ENCODE data around the gene TUSC2. TPM values are rescaled to one million over a fixed set of nuclear protein-coding genes. Genes with fewer than 3 reads are reported as not detected.
"Not testable (repeated sequence)": the region's sequence is repeated elsewhere in the genome, so short reads cannot be mapped to it uniquely, and the experiment has no call there.

TUSC2 gene
- total and polyA plus RNA-seq, 2 donors (not counting 1 experiment from before 2014, with no cell fraction given) = 13.4 to 15.3 TPM

GRCh38 chr3:50286322-50287227 lies 41.4 kb downstream of the TUSC2 start:
- H3K79me2 ChIP-seq (ENCODE audit: control insufficient read depth, insufficient read depth, low read length) = peaks cover 15% of the 10 kb centered on the region
- H3K4me3 ChIP-seq (replicated peaks in 1 of 4; ENCODE audit: control extremely low read depth in 1 of 4, insufficient read depth in 1 of 4, low read depth in 3 of 4, low read length in 4 of 4) = no peak overlapping the region

GRCh38 chr3:50284121-50284520 lies 43.9 kb downstream of the TUSC2 start:
- not testable (repeated sequence) for H4K20me1 ChIP-seq (ENCODE audit: control insufficient read depth, extremely low read depth, insufficient read depth, low read length); H3K9ac ChIP-seq (ENCODE audit: insufficient read depth, low read length)

More at GRCh38 chr3:50286322-50287227, 41.4 kb downstream of the TUSC2 start:
- no peaks in the 10 kb centered on the region for H3K9me3 ChIP-seq (ENCODE audit: control insufficient read depth, insufficient read depth, low read depth, low read length)
- H3K27ac ChIP-seq (ENCODE audit: insufficient read depth, low read length) = no peak overlapping the region
- no peaks in the 10 kb centered on the region for H4K20me1 ChIP-seq (ENCODE audit: control insufficient read depth, extremely low read depth, insufficient read depth, low read length)
- TF ChIP-seq CTCF (conservative IDR thresholded peaks at IDR 0.05 in 1 of 2, IDR thresholded peaks at IDR 0.05 in 1 of 2; ENCODE audit: low read depth in 1 of 2, low read length in 2 of 2) (no peak), EZH2 (IDR thresholded peaks at IDR 0.05; ENCODE audit: low read length, missing control alignments) (no peak)
- H2AFZ ChIP-seq (ENCODE audit: low read length) = no peak overlapping the region
- H3K36me3 ChIP-seq (ENCODE audit: control insufficient read depth, insufficient read depth, low read length) = peaks cover 14% of the 10 kb centered on the region
- no peak for DNase-seq (ENCODE audit: low read depth in 2 of 2)
- no peaks in the 10 kb centered on the region for H3K4me1 ChIP-seq (ENCODE audit: control insufficient read depth, extremely low read depth, insufficient read depth, low read length)
- no peak overlapping the region for H3K4me2 ChIP-seq (ENCODE audit: extremely low read depth, insufficient read depth, low read length)
- H3K9ac ChIP-seq (ENCODE audit: insufficient read depth, low read length) = no peak overlapping the region
- no peaks in the 10 kb centered on the region for H3K27me3 ChIP-seq (ENCODE audit: control insufficient read depth, insufficient read depth, low read length)

DNA sequence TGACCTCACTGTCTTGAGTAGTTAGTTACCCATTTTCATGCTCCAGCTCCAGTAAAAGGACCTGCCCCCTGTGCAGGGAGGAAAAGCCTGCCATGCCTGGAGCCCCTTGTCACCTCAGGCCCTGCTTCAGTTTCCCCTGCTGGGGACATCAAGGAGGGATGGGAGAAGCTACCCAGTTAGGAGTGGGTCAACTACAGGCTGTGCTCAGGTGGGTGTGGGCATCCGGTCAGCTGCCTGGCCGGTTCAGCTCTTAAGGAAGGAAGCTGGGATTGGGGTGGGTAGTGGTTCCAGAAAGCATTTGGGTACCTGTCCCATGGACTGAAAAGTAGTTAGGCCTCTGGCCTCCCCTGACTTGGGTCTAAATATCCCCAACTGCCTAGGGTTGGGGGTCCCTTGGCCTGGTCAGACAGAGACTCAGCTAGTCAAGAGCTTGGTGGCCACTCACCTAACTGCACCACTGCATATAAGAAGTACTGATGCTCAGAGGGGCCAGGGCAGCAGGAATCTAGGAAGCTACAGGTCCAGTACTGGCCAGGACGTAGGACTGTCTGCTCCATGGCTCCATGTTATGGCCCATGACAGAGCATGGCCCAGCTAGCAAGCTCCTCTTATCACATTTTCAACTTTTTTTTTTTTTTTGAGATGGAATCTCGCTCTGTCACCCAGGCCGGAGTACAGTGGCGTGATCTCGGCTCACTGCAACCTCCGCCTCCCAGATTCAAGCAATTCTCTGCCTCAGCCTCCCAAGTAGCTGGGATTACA lies 48.6 kb downstream of the TUSC2 start:
- TF ChIP-seq CTCF (conservative IDR thresholded peaks at IDR 0.05 in 1 of 2, IDR thresholded peaks at IDR 0.05 in 1 of 2; ENCODE audit: low read depth in 1 of 2, low read length in 2 of 2) (no peak), EZH2 (IDR thresholded peaks at IDR 0.05; ENCODE audit: low read length, missing control alignments) (no peak)
- Histone ChIP-seq H4K20me1 (ENCODE audit: control insufficient read depth, extremely low read depth, insufficient read depth, low read length) (no peaks in the 10 kb centered on the region), H3K36me3 (ENCODE audit: control insufficient read depth, insufficient read depth, low read length) (no peaks in the 10 kb centered on the region), H3K9ac (ENCODE audit: insufficient read depth, low read length) (no peak overlapping the region), H3K4me1 (ENCODE audit: control insufficient read depth, extremely low read depth, insufficient read depth, low read length) (no peaks in the 10 kb centered on the region), H3K4me2 (ENCODE audit: extremely low read depth, insufficient read depth, low read length) (no peak overlapping the region), H3K27ac (ENCODE audit: insufficient read depth, low read length) (no peak overlapping the region), H3K79me2 (ENCODE audit: control insufficient read depth, insufficient read depth, low read length) (no peaks in the 10 kb centered on the region), H3K4me3 (replicated peaks in 1 of 4; ENCODE audit: control extremely low read depth in 1 of 4, insufficient read depth in 1 of 4, low read depth in 3 of 4, low read length in 4 of 4) (no peak overlapping the region), H2AFZ (ENCODE audit: low read length) (no peak overlapping the region), H3K27me3 (ENCODE audit: control insufficient read depth, insufficient read depth, low read length) (no peaks in the 10 kb centered on the region), H3K9me3 (ENCODE audit: control insufficient read depth, insufficient read depth, low read depth, low read length) (no peaks in the 10 kb centered on the region)
- no peak for DNase-seq (ENCODE audit: low read depth in 2 of 2)

More at GRCh38 chr3:50284121-50284520, 43.9 kb downstream of the TUSC2 start:
- H3K4me2 ChIP-seq (ENCODE audit: extremely low read depth, insufficient read depth, low read length); H3K79me2 ChIP-seq (ENCODE audit: control insufficient read depth, insufficient read depth, low read length); H3K27ac ChIP-seq (ENCODE audit: insufficient read depth, low read length); H3K9me3 ChIP-seq (ENCODE audit: control insufficient read depth, insufficient read depth, low read depth, low read length); H3K27me3 ChIP-seq (ENCODE audit: control insufficient read depth, insufficient read depth, low read length); DNase-seq (ENCODE audit: low read depth in 2 of 2); H3K4me1 ChIP-seq (ENCODE audit: control insufficient read depth, extremely low read depth, insufficient read depth, low read length); H2AFZ ChIP-seq (ENCODE audit: low read length); H3K36me3 ChIP-seq (ENCODE audit: control insufficient read depth, insufficient read depth, low read length); H3K4me3 ChIP-seq (replicated peaks in 1 of 4; ENCODE audit: control extremely low read depth in 1 of 4, insufficient read depth in 1 of 4, low read depth in 3 of 4, low read length in 4 of 4): not testable (repeated sequence)
